BJ (cell line): Measurements from ENCODE around the gene OCEL1. TPM values are rescaled to one million over a fixed set of nuclear protein-coding genes. Genes with fewer than 3 reads are reported as not detected.

Source experiments
- CTCF ChIA-PET: fragments of 350-600 bp; formaldehyde crosslinking; extraction: SDS; loops from one replicate; lab custom pipeline; 2021; ENCODE audit warnings: antibody characterized with exemption, inconsistent platforms; lab: Yijun Ruan, JAX
- POLR2A ChIA-PET: fragments of 300-600 bp; sonication (Branson Sonifier 250); formaldehyde crosslinking; extraction: SDS; loops from one replicate; lab custom pipeline; 2021; ENCODE audit warnings: antibody characterized with exemption; lab: Charles Lee
- DNase-seq: peaks from one replicate; pipeline ENCODE4 v3.0.0-alpha.2; 2011; ENCODE audit warnings: low read depth
- H3K27me3 ChIP-seq: 2 replicates; pipeline ENCODE4 v1.6.0; 2011; ENCODE audit warnings: low read length; ENCODE audit not compliant: control insufficient read depth, insufficient read depth
- H3K36me3 ChIP-seq: 2 replicates; pipeline ENCODE4 v1.5.1; 2011; ENCODE audit warnings: low read length; ENCODE audit not compliant: control insufficient read depth, insufficient read depth
- H3K4me3 ChIP-seq: 2 replicates; pipeline ENCODE4 v1.5.1; 2011; ENCODE audit warnings: low read depth, mild to moderate bottlenecking, control low read depth, low read length
- CTCF ChIP-seq: IDR thresholded peaks from 2 replicates; pipeline ENCODE4 v1.5.1; 2011; ENCODE audit warnings: low read depth, mild to moderate bottlenecking, control low read depth, inconsistent platforms, low read length, moderate library complexity; ENCODE audit not compliant: insufficient read depth
- polyA plus RNA-seq: library from polyadenylated mRNA; depleted of rRNA; stranded (reverse); fragments of >200 nt; gene quantifications from 2 replicates; pipeline ENCODE4 v1.2.3, GENCODE V29; 2011

OCEL1 gene
- polyA plus RNA-seq, 1 experiment: 10.0 TPM

- peaks cover 24% of the 10 kb centered on the region for H3K36me3 ChIP-seq
- no peak for DNase-seq
- POLR2A ChIA-PET: no interaction called here
- H3K4me3 ChIP-seq: no peak overlapping the region
- no peak for TF ChIP-seq CTCF
- no peaks in the 10 kb centered on the region for H3K27me3 ChIP-seq
- CTCF ChIA-PET: interaction anchor here (0.6 to 1.4 kb wide), 2 partner anchors 17 to 128 kb away, joined by 3 to 4 read pairs; no protein-coding TSS in a partner anchor
Observed at GRCh38 chr19:17227798-17228367, 1.9 kb downstream of the OCEL1 start.

DNA sequence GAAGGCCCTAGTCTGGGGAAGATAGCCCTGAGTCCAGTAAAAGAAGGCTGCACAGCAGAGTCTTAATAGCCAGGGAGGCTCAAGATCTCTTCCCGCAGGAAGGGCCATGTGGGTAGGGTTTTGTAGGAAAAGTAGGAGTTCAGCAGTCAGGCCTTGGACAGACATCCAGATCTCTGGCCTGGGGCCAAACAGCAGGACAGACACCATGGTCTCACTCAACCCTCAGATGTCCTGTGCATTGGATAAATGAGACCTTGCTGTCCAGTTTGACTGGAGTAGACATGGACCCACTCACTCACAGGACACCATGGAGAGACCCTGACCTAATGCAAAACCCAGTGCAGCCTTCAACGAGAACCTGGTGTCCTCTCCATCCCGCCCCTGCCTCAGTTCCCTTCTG, 3.9 kb downstream of the OCEL1 start:
- TF ChIP-seq CTCF: no peak
- H3K4me3 ChIP-seq: no peak overlapping the region
- no peaks in the 10 kb centered on the region for H3K27me3 ChIP-seq
- DNase-seq: no peak
- ChIA-PET POLR2A (interaction anchor here (0.6 kb wide), 1 partner anchor 105 kb away, joined by 18 read pairs; no protein-coding TSS in a partner anchor), CTCF (interaction anchor here (1.5 kb wide), 1 partner anchor 25 kb away, joined by 6 read pairs; no protein-coding TSS in a partner anchor)
- peaks cover 30% of the 10 kb centered on the region for H3K36me3 ChIP-seq

- CTCF ChIA-PET: interaction anchor here (0.7 kb wide), 1 partner anchor 113 kb away, joined by 3 read pairs; no protein-coding TSS in a partner anchor
- POLR2A ChIA-PET: no interaction called here
- H3K36me3 ChIP-seq: peaks cover 30% of the 10 kb centered on the region
Observed at GRCh38 chr19:17232258-17232657, 6.2 kb downstream of the OCEL1 start.

GRCh38 chr19:17234911-17235299, 8.9 kb downstream of the OCEL1 start:
- CTCF ChIA-PET: interaction anchor here (0.6 to 1.7 kb wide), 6 partner anchors 9 to 31 kb away, joined by 3 to 14 read pairs (median 3); no protein-coding TSS in a partner anchor
- Histone ChIP-seq H3K36me3 (peaks cover 28% of the 10 kb centered on the region), H3K4me3 (peak overlapping the region; percentile 48), H3K27me3 (no peaks in the 10 kb centered on the region)
- no peak for TF ChIP-seq CTCF
- POLR2A ChIA-PET: no interaction called here
- DNase-seq: no peak

More at GRCh38 chr19:17232258-17232657, 6.2 kb downstream of the OCEL1 start:
- no peak for DNase-seq
- H3K27me3 ChIP-seq: no peaks in the 10 kb centered on the region
- no peak for TF ChIP-seq CTCF
- H3K4me3 ChIP-seq: no peak overlapping the region

DNA sequence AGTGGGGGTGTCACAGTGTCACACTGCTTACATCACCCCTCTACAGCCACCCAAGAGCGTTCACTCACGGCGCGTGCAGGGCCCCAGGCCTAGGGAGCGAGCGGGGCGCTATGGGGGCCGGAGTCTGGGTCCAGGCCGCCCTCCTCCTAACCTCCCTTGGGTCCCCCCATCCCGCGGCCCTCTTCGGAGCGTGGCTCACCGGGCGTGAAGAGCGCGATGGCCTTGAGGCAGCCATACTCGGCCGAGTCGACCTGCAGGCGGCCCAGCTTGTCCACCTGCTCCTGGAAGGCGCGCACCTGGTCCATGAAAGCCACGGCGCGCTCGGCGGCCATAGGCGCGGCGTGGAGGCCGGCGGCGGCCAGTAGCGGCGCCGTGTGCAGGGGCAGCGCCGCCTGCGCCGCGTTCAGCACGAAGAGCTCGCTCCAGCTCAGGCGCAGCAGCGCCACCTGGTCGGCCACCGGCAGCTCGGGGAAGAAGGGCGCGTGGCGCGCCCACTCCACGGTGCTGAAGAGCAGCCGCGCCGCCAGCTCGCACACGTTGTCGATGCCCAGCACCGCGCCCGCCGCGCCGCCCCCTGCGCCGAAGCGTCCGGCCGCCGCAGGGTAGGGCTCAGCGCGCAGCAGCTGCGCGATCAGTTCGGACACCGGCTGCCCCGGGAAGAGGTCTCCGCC, 9.4 kb downstream of the OCEL1 start:
- no peaks in the 10 kb centered on the region for H3K27me3 ChIP-seq
- H3K4me3 ChIP-seq: peak overlapping the region; percentile 48
- ChIA-PET CTCF (interaction anchor here (0.6 to 1.7 kb wide), 8 partner anchors 9 to 47 kb away, joined by 3 to 14 read pairs (median 4); partner anchors contain the start of gene OCEL1), POLR2A (no interaction called here)
- DNase-seq: no peak
- TF ChIP-seq CTCF: peak; percentile 44
- H3K36me3 ChIP-seq: peaks cover 30% of the 10 kb centered on the region
